Stomach (tissue), 4 donors: ENCODE results near the gene RNASE11.

Experiments used
- EP300 ChIP-seq: sonication (generic); formaldehyde crosslinking; IDR thresholded peaks from one replicate; pipeline ENCODE4 v1.6.1; 2017; ENCODE audit warnings: antibody characterized with exemption
- POLR2A ChIP-seq, 4 donors: fragments of 450-650 bp; IDR thresholded peaks; one replicate each; pipeline ENCODE4 v1.6.1; 2016; ENCODE audit warnings: antibody characterized with exemption in 4 of 4, control low read depth in 2 of 4, mild to moderate bottlenecking in 1 of 4, moderate library complexity in 1 of 4
- TF ChIP-seq, protein P1 (sequence below), 7 experiments: fragments of 450-650 bp in 4 of 7; fragments of 200-600 bp in 3 of 7; sonication (generic) in 3 of 7; IDR thresholded peaks; one replicate each; pipeline ENCODE4 v1.5.1; 2016 to 2019; ENCODE audit warnings: antibody characterized with exemption in 7 of 7, control low read depth in 2 of 7, mild to moderate bottlenecking in 1 of 7

DNA sequence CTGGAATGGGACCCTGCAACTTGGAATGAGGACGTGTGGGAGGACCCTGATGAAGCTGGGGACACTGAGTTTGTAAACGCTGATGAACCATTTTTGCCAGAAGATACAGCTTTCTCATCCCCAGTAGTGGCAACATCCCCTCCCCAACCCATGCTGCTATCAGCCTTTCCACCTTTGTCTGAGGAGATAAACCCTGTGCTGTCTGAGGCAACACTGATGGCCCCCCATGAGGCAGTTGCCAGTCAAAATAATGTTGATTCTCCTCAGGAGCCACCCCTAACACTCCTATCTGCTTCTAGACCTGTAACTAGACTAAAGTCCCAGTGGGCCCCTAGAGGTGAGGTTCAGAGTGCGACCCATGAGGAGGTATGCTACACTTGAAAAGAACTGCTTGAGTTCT lies 19.4 kb downstream of the RNASE11 start:
- TF ChIP-seq POLR2A (IDR thresholded peaks at IDR 0.05) (no peak), EP300 (no peak)
- TF ChIP-seq, protein P1, sequence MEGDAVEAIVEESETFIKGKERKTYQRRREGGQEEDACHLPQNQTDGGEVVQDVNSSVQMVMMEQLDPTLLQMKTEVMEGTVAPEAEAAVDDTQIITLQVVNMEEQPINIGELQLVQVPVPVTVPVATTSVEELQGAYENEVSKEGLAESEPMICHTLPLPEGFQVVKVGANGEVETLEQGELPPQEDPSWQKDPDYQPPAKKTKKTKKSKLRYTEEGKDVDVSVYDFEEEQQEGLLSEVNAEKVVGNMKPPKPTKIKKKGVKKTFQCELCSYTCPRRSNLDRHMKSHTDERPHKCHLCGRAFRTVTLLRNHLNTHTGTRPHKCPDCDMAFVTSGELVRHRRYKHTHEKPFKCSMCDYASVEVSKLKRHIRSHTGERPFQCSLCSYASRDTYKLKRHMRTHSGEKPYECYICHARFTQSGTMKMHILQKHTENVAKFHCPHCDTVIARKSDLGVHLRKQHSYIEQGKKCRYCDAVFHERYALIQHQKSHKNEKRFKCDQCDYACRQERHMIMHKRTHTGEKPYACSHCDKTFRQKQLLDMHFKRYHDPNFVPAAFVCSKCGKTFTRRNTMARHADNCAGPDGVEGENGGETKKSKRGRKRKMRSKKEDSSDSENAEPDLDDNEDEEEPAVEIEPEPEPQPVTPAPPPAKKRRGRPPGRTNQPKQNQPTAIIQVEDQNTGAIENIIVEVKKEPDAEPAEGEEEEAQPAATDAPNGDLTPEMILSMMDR (IDR thresholded peaks at IDR 0.05) = no peak
